ENCODE data around the gene TMEM250.

DNA sequence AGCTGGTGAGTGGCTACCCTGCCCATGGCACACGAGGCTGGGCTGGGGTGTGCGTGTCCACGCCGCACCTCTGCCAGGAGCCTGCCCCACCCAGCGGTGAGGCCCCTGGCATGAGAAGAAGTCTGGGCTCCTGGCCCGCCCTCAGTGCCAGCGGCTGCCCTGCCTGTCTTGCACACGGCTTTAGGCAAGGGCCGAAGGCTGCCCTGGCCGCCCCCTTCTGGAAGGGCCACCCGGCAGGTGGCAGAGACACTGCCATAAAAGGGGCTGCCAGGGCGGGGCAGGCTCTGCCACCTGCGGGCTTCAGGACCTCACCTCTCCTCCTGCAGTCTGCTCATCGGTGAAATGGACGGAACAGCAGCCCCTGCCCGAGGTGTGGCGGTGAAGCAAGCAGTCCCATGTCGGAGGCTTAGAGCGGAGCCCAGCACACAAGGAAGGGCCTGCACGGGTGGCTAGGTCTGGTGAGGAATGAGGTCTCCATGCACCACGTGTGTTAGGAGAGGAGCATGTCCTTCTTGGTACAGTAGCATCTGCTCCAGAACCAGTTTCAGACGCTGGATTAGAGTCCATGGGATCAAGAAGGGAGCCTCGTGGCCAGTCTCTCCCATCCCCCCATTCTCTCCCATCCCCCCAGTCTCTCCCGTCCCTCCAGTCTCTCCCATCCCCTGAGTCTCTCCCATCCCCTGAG lies 34.8 kb upstream of the TMEM250 start:
- TF ChIP-seq, protein P1, sequence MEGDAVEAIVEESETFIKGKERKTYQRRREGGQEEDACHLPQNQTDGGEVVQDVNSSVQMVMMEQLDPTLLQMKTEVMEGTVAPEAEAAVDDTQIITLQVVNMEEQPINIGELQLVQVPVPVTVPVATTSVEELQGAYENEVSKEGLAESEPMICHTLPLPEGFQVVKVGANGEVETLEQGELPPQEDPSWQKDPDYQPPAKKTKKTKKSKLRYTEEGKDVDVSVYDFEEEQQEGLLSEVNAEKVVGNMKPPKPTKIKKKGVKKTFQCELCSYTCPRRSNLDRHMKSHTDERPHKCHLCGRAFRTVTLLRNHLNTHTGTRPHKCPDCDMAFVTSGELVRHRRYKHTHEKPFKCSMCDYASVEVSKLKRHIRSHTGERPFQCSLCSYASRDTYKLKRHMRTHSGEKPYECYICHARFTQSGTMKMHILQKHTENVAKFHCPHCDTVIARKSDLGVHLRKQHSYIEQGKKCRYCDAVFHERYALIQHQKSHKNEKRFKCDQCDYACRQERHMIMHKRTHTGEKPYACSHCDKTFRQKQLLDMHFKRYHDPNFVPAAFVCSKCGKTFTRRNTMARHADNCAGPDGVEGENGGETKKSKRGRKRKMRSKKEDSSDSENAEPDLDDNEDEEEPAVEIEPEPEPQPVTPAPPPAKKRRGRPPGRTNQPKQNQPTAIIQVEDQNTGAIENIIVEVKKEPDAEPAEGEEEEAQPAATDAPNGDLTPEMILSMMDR (IDR thresholded peaks at IDR 0.05; ENCODE audit: low read length), result no peak
- TF ChIP-seq EZH2 (IDR thresholded peaks at IDR 0.05; ENCODE audit: borderline replicate concordance, low read length), result no peak

All from OCI-LY1 (cell line).